CD4-positive, CD25-positive, alpha-beta regulatory T cell (primary cell): Measurements from ENCODE around the gene DLG2. TPM values are rescaled to one million over a fixed set of nuclear protein-coding genes. Genes with fewer than 3 reads are reported as not detected.

Experiments
- ATAC-seq, 2 donors: fragments of 150-1000 bp; cut with Tn5 transposase; one replicate each; pipeline ENCODE4 v1.10.0; 2021; ENCODE audit warnings: low read depth in 2 of 2, moderate number of reproducible peaks in 2 of 2, moderate library complexity in 1 of 2
- DNase-seq, 3 donors: peaks; one replicate each; pipeline versions ENCODE4 v3.0.0 to v3.0.0-alpha.2; 2012 to 2022; ENCODE audit warnings: mixed read lengths in 1 of 3
- H3K27ac ChIP-seq: one replicate; pipeline ENCODE4 v1.7.0; 2013; ENCODE audit warnings: mild to moderate bottlenecking, low read length; ENCODE audit not compliant: insufficient read depth, poor library complexity, severe bottlenecking
- H3K27me3 ChIP-seq: one replicate; pipeline ENCODE4 v1.7.0; 2013; ENCODE audit warnings: low read length; ENCODE audit not compliant: control insufficient read depth, insufficient read depth
- H3K36me3 ChIP-seq: one replicate; pipeline ENCODE4 v1.7.0; 2013; ENCODE audit warnings: mild to moderate bottlenecking, low read length, moderate library complexity; ENCODE audit not compliant: control insufficient read depth, insufficient read depth
- H3K4me1 ChIP-seq: 2 replicates; pipeline ENCODE4 v1.7.0; 2013; ENCODE audit warnings: mild to moderate bottlenecking, low read length; ENCODE audit not compliant: insufficient read depth, control insufficient read depth, poor library complexity, severe bottlenecking
- H3K4me3 ChIP-seq: one replicate; pipeline ENCODE4 v1.7.0; 2013; ENCODE audit warnings: low read depth, mild to moderate bottlenecking, low read length, moderate library complexity
- H3K9me3 ChIP-seq, 2 experiments: 1 replicate in 1 of 2; 2 replicates in 1 of 2; pipeline ENCODE4 v1.7.0; 2013; ENCODE audit warnings: low read length in 2 of 2, mild to moderate bottlenecking in 1 of 2, moderate library complexity in 1 of 2; ENCODE audit not compliant: control insufficient read depth in 2 of 2
- H3K27ac Mint-ChIP-seq, 3 donors: one replicate each; pipeline ENCODE4 v1.8.0; 2020 to 2022; ENCODE audit warnings: mild to moderate bottlenecking in 3 of 3, mixed read lengths in 3 of 3, moderate library complexity in 2 of 3
- H3K27me3 Mint-ChIP-seq: one replicate; pipeline ENCODE4 v1.8.0; 2022; ENCODE audit warnings: mild to moderate bottlenecking, mixed read lengths
- H3K36me3 Mint-ChIP-seq: one replicate; pipeline ENCODE4 v1.8.0; 2020; ENCODE audit warnings: mixed read lengths
- H3K4me1 Mint-ChIP-seq, 4 donors: one replicate each; pipeline ENCODE4 v1.8.0; 2020 to 2022; ENCODE audit warnings: mixed read lengths in 4 of 4, mild to moderate bottlenecking in 1 of 4
- H3K4me3 Mint-ChIP-seq, 4 donors: one replicate each; pipeline ENCODE4 v1.8.0; 2020 to 2022; ENCODE audit warnings: mild to moderate bottlenecking in 4 of 4, mixed read lengths in 4 of 4, moderate library complexity in 3 of 4
- H3K9me3 Mint-ChIP-seq, 7 donors: one replicate each; pipeline ENCODE4 v1.8.0; 2020 to 2022; ENCODE audit warnings: mixed read lengths in 7 of 7, mild to moderate bottlenecking in 3 of 7, moderate library complexity in 2 of 7
- polyA plus RNA-seq, 4 donors: library from polyadenylated mRNA; unstranded; fragments of 300-500 nt; fragmentation: Illumina TruSeq; gene quantifications; one replicate each; pipeline ENCODE4 v1.2.3, GENCODE V29; 2021
- total RNA-seq: library from RNA; stranded (reverse); gene quantifications from one replicate; pipeline ENCODE4 v1.2.3, GENCODE V29; 2022

DLG2 gene
- total and polyA plus RNA-seq, 5 donors from 2014 or later: 0.26 to 2.0 (median 0.94) TPM

GRCh38 chr11:84870486-84870885 lies 756.7 kb downstream of the DLG2 start:
- no peak overlapping the region for H3K27ac Mint-ChIP-seq
- no peaks in the 10 kb centered on the region for H3K4me1 ChIP-seq
- ATAC-seq: no peak
- H3K36me3 ChIP-seq: no peaks in the 10 kb centered on the region
- no peak for DNase-seq
- no peaks in the 10 kb centered on the region for H3K27me3 Mint-ChIP-seq
- no peak overlapping the region for H3K4me3 Mint-ChIP-seq
- no peaks in the 10 kb centered on the region for H3K4me1 Mint-ChIP-seq
- no peaks in the 10 kb centered on the region for H3K36me3 Mint-ChIP-seq
- H3K27me3 ChIP-seq: no peaks in the 10 kb centered on the region
- no peak overlapping the region for H3K4me3 ChIP-seq
- peaks cover 5 to 29% (median 15%) of the 10 kb centered on the region in 7 donors for H3K9me3 Mint-ChIP-seq
- H3K27ac ChIP-seq: no peak overlapping the region
- H3K9me3 ChIP-seq: no peaks in the 10 kb centered on the region

GRCh38 chr11:84866922-84867321 lies 760.2 kb downstream of the DLG2 start:
- no peak for DNase-seq
- Mint-ChIP-seq H3K36me3 (no peaks in the 10 kb centered on the region), H3K27me3 (no peaks in the 10 kb centered on the region), H3K9me3 (peaks cover 5 to 48% (median 9%) of the 10 kb centered on the region in 7 donors), H3K4me3 (no peak overlapping the region), H3K27ac (no peak overlapping the region), H3K4me1 (no peaks in the 10 kb centered on the region)
- no peak overlapping the region for H3K4me3 ChIP-seq
- no peaks in the 10 kb centered on the region for H3K27me3 ChIP-seq
- peaks cover 0 to 1% of the 10 kb centered on the region in 2 experiments for H3K9me3 ChIP-seq
- no peak for ATAC-seq
- H3K4me1 ChIP-seq: no peaks in the 10 kb centered on the region
- no peak overlapping the region for H3K27ac ChIP-seq
- H3K36me3 ChIP-seq: no peaks in the 10 kb centered on the region

GRCh38 chr11:84865791-84866535 lies 761.2 kb downstream of the DLG2 start:
- Histone ChIP-seq H3K27me3 (no peaks in the 10 kb centered on the region), H3K4me1 (no peaks in the 10 kb centered on the region), H3K27ac (no peak overlapping the region), H3K36me3 (no peaks in the 10 kb centered on the region), H3K9me3 (peaks cover 0 to 2% of the 10 kb centered on the region in 2 experiments), H3K4me3 (no peak overlapping the region)
- no peak overlapping the region for H3K27ac Mint-ChIP-seq
- no peak for DNase-seq
- H3K4me1 Mint-ChIP-seq: no peaks in the 10 kb centered on the region
- no peak for ATAC-seq
- no peak overlapping the region for H3K4me3 Mint-ChIP-seq
- H3K27me3 Mint-ChIP-seq: no peaks in the 10 kb centered on the region
- H3K36me3 Mint-ChIP-seq: no peaks in the 10 kb centered on the region
- peaks cover 5 to 48% (median 9%) of the 10 kb centered on the region in 7 donors for H3K9me3 Mint-ChIP-seq

- no peak overlapping the region for H3K27ac Mint-ChIP-seq
These were observed 761.9 kb downstream of the DLG2 start for GRCh38 chr11:84865257-84865656.

GRCh38 chr11:84857746-84858145 lies 769.4 kb downstream of the DLG2 start:
- Histone ChIP-seq H3K27ac (no peak overlapping the region), H3K9me3 (peaks cover 0 to 3% of the 10 kb centered on the region in 2 experiments), H3K27me3 (no peaks in the 10 kb centered on the region), H3K4me3 (no peak overlapping the region), H3K36me3 (no peaks in the 10 kb centered on the region), H3K4me1 (no peaks in the 10 kb centered on the region)
- no peak overlapping the region for H3K27ac Mint-ChIP-seq
- no peaks in the 10 kb centered on the region for H3K27me3 Mint-ChIP-seq
- ATAC-seq: no peak
- H3K36me3 Mint-ChIP-seq: no peaks in the 10 kb centered on the region
- DNase-seq: no peak
- H3K4me3 Mint-ChIP-seq: no peak overlapping the region
- peaks cover 1 to 18% (median 13%) of the 10 kb centered on the region in 7 donors for H3K9me3 Mint-ChIP-seq
- H3K4me1 Mint-ChIP-seq: peaks cover 0 to 7% (median 0%) of the 10 kb centered on the region in 4 donors

More at GRCh38 chr11:84865257-84865656, 761.9 kb downstream of the DLG2 start:
- DNase-seq (no peak), ATAC-seq (no peak)
- no peaks in the 10 kb centered on the region for H3K4me1 ChIP-seq
- Mint-ChIP-seq H3K4me3 (no peak overlapping the region), H3K9me3 (peaks cover 3 to 43% (median 9%) of the 10 kb centered on the region in 7 donors), H3K4me1 (no peaks in the 10 kb centered on the region), H3K27me3 (no peaks in the 10 kb centered on the region), H3K36me3 (no peaks in the 10 kb centered on the region)
- H3K27me3 ChIP-seq: no peaks in the 10 kb centered on the region
- H3K9me3 ChIP-seq: peaks cover 0 to 5% of the 10 kb centered on the region in 2 experiments
- no peak overlapping the region for H3K4me3 ChIP-seq
- no peaks in the 10 kb centered on the region for H3K36me3 ChIP-seq
- H3K27ac ChIP-seq: no peak overlapping the region

- DNase-seq: no peak
- H3K36me3 Mint-ChIP-seq: no peaks in the 10 kb centered on the region
- no peaks in the 10 kb centered on the region for H3K27me3 Mint-ChIP-seq
- no peak overlapping the region for H3K4me3 ChIP-seq
- H3K9me3 ChIP-seq: no peaks in the 10 kb centered on the region
- no peak overlapping the region for H3K27ac Mint-ChIP-seq
- H3K27me3 ChIP-seq: no peaks in the 10 kb centered on the region
- H3K4me3 Mint-ChIP-seq: no peak overlapping the region
- ATAC-seq: no peak
- peaks cover 3 to 25% (median 11%) of the 10 kb centered on the region in 7 donors for H3K9me3 Mint-ChIP-seq
- no peak overlapping the region for H3K27ac ChIP-seq
- H3K36me3 ChIP-seq: no peaks in the 10 kb centered on the region
- peaks cover 0 to 7% (median 0%) of the 10 kb centered on the region in 4 donors for H3K4me1 Mint-ChIP-seq
- no peaks in the 10 kb centered on the region for H3K4me1 ChIP-seq
These were observed 771.5 kb downstream of the DLG2 start for GRCh38 chr11:84855508-84856245.

- H3K36me3 Mint-ChIP-seq: no peaks in the 10 kb centered on the region
- Histone ChIP-seq H3K27ac (no peak overlapping the region), H3K9me3 (no peaks in the 10 kb centered on the region), H3K27me3 (no peaks in the 10 kb centered on the region), H3K4me1 (no peaks in the 10 kb centered on the region), H3K36me3 (no peaks in the 10 kb centered on the region), H3K4me3 (no peak overlapping the region)
- H3K4me1 Mint-ChIP-seq: peaks cover 0 to 7% (median 0%) of the 10 kb centered on the region in 4 donors
- ATAC-seq (no peak), DNase-seq (no peak)
- no peak overlapping the region for H3K27ac Mint-ChIP-seq
- H3K4me3 Mint-ChIP-seq: no peak overlapping the region
- H3K9me3 Mint-ChIP-seq: peaks cover 3 to 26% (median 10%) of the 10 kb centered on the region in 7 donors
- no peaks in the 10 kb centered on the region for H3K27me3 Mint-ChIP-seq
These were observed 772.7 kb downstream of the DLG2 start for GRCh38 chr11:84854498-84854880.
